ENCODE measurements around the gene PIP4K2B.

Gene PIP4K2B

DNA sequence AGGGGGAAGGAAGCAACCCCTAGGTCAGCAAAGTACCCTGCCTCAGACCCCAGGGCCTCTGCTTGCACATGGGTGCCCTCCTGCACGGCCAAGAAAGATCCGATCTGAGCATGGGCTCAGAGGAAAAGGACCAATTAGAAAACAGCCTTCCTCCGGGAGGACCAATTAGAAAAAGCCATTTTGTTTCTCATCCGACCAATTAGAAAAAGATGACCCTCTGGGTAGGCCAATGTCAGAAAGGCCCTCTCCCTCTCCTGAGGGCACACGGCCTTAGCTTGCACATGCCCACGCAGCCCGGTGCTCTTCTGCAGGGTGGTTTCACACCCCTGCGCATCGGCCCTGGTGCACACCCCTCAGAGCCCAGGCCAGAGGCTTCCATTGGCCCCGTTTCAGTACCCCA lies 74.3 kb downstream of the PIP4K2B start:
- no peak overlapping the region for H3K18ac ChIP-seq (ENCODE audit: low read depth in 1 of 2, low read length in 2 of 2)
- H2AFZ ChIP-seq (ENCODE audit: low read depth, low read length): no peak overlapping the region
- no peak overlapping the region for H3K4me2 ChIP-seq (ENCODE audit: low read length, poor library complexity, severe bottlenecking)
- H3K4me3 ChIP-seq (ENCODE audit: insufficient read depth in 1 of 2, low read depth in 1 of 2, low read length in 2 of 2): no peak overlapping the region
- no peak overlapping the region for H4K8ac ChIP-seq (ENCODE audit: low read length)
- H2BK5ac ChIP-seq (ENCODE audit: low read depth, low read length, poor library complexity, severe bottlenecking): no peak overlapping the region
- H3K9ac ChIP-seq (ENCODE audit: low read length): no peak overlapping the region
- H3K79me1 ChIP-seq (replicated peaks; ENCODE audit: low read length, poor library complexity, severe bottlenecking): peaks cover 1% of the 10 kb centered on the region
- no peak overlapping the region for H3K23ac ChIP-seq (ENCODE audit: low read length in 2 of 2)
- no peak overlapping the region for H3K27ac ChIP-seq (ENCODE audit: low read length, poor library complexity, severe bottlenecking)
- DNase-seq: no peak
- H2AK5ac ChIP-seq (ENCODE audit: low read length, severe bottlenecking): no peak overlapping the region
- 88% methylated on average over 10 of the region's 10 CpGs for WGBS
- H3K14ac ChIP-seq (ENCODE audit: low read length in 2 of 2): no peak overlapping the region
- H2BK12ac ChIP-seq (ENCODE audit: low read length in 2 of 2): no peak overlapping the region
- no peak overlapping the region for H2BK15ac ChIP-seq (ENCODE audit: low read depth, poor library complexity, severe bottlenecking)
- no peaks in the 10 kb centered on the region for H3K27me3 ChIP-seq (ENCODE audit: control insufficient read depth in 1 of 2, insufficient read depth in 1 of 2, low read length in 2 of 2)
- H2BK120ac ChIP-seq (ENCODE audit: low read depth, low read length): no peak overlapping the region
- no peak overlapping the region for H3K4ac ChIP-seq (ENCODE audit: low read depth in 1 of 2, low read length in 2 of 2)
- H3K9me3 ChIP-seq (ENCODE audit: control insufficient read depth, low read length): no peaks in the 10 kb centered on the region
- peaks cover 38 to 46% of the 10 kb centered on the region in 2 experiments for H3K36me3 ChIP-seq (ENCODE audit: control insufficient read depth in 1 of 2, insufficient read depth in 2 of 2, low read depth in 1 of 2, low read length in 2 of 2)
- H3K4me1 ChIP-seq (ENCODE audit: control insufficient read depth, insufficient read depth, low read depth, low read length): peaks cover 15% of the 10 kb centered on the region
- no peak overlapping the region for H4K91ac ChIP-seq (ENCODE audit: low read length)

- Histone ChIP-seq H3K9me3 (ENCODE audit: control insufficient read depth, low read length) (no peaks in the 10 kb centered on the region), H3K27ac (ENCODE audit: low read length, poor library complexity, severe bottlenecking) (no peak overlapping the region), H3K79me1 (replicated peaks; ENCODE audit: low read length, poor library complexity, severe bottlenecking) (peaks cover 1% of the 10 kb centered on the region), H3K4me1 (ENCODE audit: control insufficient read depth, insufficient read depth, low read depth, low read length) (peaks cover 11% of the 10 kb centered on the region), H3K4ac (ENCODE audit: low read depth in 1 of 2, low read length in 2 of 2) (no peak overlapping the region), H4K8ac (ENCODE audit: low read length) (no peak overlapping the region), H3K4me2 (ENCODE audit: low read length, poor library complexity, severe bottlenecking) (no peak overlapping the region), H3K23ac (ENCODE audit: low read length in 2 of 2) (peak overlapping the region in 1 of 2 experiments; percentile 67), H3K9ac (ENCODE audit: low read length) (no peak overlapping the region), H3K36me3 (ENCODE audit: control insufficient read depth in 1 of 2, insufficient read depth in 2 of 2, low read depth in 1 of 2, low read length in 2 of 2) (peaks cover 38 to 52% of the 10 kb centered on the region in 2 experiments), H2BK120ac (ENCODE audit: low read depth, low read length) (no peak overlapping the region), H2BK12ac (ENCODE audit: low read length in 2 of 2) (no peak overlapping the region), H2BK15ac (ENCODE audit: low read depth, poor library complexity, severe bottlenecking) (no peak overlapping the region), H4K91ac (ENCODE audit: low read length) (no peak overlapping the region), H3K27me3 (ENCODE audit: control insufficient read depth in 1 of 2, insufficient read depth in 1 of 2, low read length in 2 of 2) (no peaks in the 10 kb centered on the region), H2AK5ac (ENCODE audit: low read length, severe bottlenecking) (no peak overlapping the region), H3K18ac (ENCODE audit: low read depth in 1 of 2, low read length in 2 of 2) (no peak overlapping the region), H3K4me3 (ENCODE audit: insufficient read depth in 1 of 2, low read depth in 1 of 2, low read length in 2 of 2) (no peak overlapping the region), H2BK5ac (ENCODE audit: low read depth, low read length, poor library complexity, severe bottlenecking) (no peak overlapping the region), H3K14ac (ENCODE audit: low read length in 2 of 2) (no peak overlapping the region), H2AFZ (ENCODE audit: low read depth, low read length) (no peak overlapping the region)
- WGBS: 95% methylated on average over 14 of the region's 16 CpGs
- no peak for DNase-seq
These were observed 74.9 kb downstream of the PIP4K2B start for GRCh38 chr17:38724337-38724988.

DNA sequence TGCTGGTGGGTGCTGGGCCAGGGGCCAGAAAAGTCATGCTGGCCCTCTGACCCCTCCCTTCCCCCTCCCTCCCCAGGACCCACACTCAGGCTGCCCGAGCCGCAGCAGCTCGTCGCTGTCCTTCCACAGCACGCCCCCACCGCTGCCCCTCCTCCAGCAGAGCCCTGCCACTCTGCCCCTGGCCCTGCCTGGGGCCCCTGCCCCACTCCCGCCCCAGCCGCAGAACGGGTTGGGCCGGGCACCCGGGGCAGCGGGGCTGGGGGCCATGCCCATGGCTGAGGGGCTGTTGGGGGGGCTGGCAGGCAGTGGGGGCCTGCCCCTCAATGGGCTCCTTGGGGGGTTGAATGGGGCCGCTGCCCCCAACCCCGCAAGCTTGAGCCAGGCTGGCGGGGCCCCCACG lies 77.6 kb downstream of the PIP4K2B start:
- Histone ChIP-seq H4K91ac (ENCODE audit: low read length) (no peak overlapping the region), H3K4me3 (ENCODE audit: insufficient read depth in 1 of 2, low read depth in 1 of 2, low read length in 2 of 2) (no peak overlapping the region), H2BK15ac (ENCODE audit: low read depth, poor library complexity, severe bottlenecking) (no peak overlapping the region), H3K27ac (ENCODE audit: low read length, poor library complexity, severe bottlenecking) (no peak overlapping the region), H4K8ac (ENCODE audit: low read length) (no peak overlapping the region), H3K14ac (ENCODE audit: low read length in 2 of 2) (no peak overlapping the region), H3K79me1 (replicated peaks; ENCODE audit: low read length, poor library complexity, severe bottlenecking) (peaks cover 1% of the 10 kb centered on the region), H2AFZ (ENCODE audit: low read depth, low read length) (no peak overlapping the region), H3K4me1 (ENCODE audit: control insufficient read depth, insufficient read depth, low read depth, low read length) (peaks cover 8% of the 10 kb centered on the region), H3K4me2 (ENCODE audit: low read length, poor library complexity, severe bottlenecking) (no peak overlapping the region), H3K23ac (ENCODE audit: low read length in 2 of 2) (no peak overlapping the region), H2BK12ac (ENCODE audit: low read length in 2 of 2) (no peak overlapping the region), H2AK5ac (ENCODE audit: low read length, severe bottlenecking) (no peak overlapping the region), H3K9me3 (ENCODE audit: control insufficient read depth, low read length) (no peaks in the 10 kb centered on the region), H3K36me3 (ENCODE audit: control insufficient read depth in 1 of 2, insufficient read depth in 2 of 2, low read depth in 1 of 2, low read length in 2 of 2) (peaks cover 60 to 68% of the 10 kb centered on the region in 2 experiments), H2BK5ac (ENCODE audit: low read depth, low read length, poor library complexity, severe bottlenecking) (no peak overlapping the region), H3K18ac (ENCODE audit: low read depth in 1 of 2, low read length in 2 of 2) (no peak overlapping the region), H2BK120ac (ENCODE audit: low read depth, low read length) (no peak overlapping the region), H3K27me3 (ENCODE audit: control insufficient read depth in 1 of 2, insufficient read depth in 1 of 2, low read length in 2 of 2) (no peaks in the 10 kb centered on the region), H3K4ac (ENCODE audit: low read depth in 1 of 2, low read length in 2 of 2) (no peak overlapping the region), H3K9ac (ENCODE audit: low read length) (no peak overlapping the region)
- no peak for DNase-seq
- 95% methylated on average over 12 of the region's 16 CpGs for WGBS

DNA sequence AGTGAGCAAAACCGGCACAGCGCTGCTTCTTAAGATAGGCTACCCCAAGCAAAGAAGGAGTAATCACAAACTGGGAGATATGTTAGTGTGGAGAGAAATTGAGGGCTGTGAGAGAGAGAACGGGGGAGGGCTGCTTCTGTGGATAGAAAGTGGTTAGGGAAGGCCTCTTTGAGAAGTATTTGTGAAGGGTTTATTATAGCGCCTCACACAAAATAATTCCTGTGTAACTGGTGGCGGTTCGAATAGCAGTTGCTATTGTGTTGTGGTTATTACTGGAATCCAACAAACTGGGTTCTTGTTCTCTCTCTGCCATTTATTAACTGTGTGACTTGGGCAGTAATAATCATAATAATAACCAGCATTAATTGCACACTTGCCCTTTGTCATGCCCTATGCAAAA lies 78.4 kb downstream of the PIP4K2B start:
- H3K4me1 ChIP-seq (ENCODE audit: control insufficient read depth, insufficient read depth, low read depth, low read length): peaks cover 8% of the 10 kb centered on the region
- no peak overlapping the region for H2BK12ac ChIP-seq (ENCODE audit: low read length in 2 of 2)
- no peak overlapping the region for H4K8ac ChIP-seq (ENCODE audit: low read length)
- no peak overlapping the region for H2BK15ac ChIP-seq (ENCODE audit: low read depth, poor library complexity, severe bottlenecking)
- no peak overlapping the region for H3K4me3 ChIP-seq (ENCODE audit: insufficient read depth in 1 of 2, low read depth in 1 of 2, low read length in 2 of 2)
- no peak overlapping the region for H3K14ac ChIP-seq (ENCODE audit: low read length in 2 of 2)
- no peak overlapping the region for H2AK5ac ChIP-seq (ENCODE audit: low read length, severe bottlenecking)
- no peaks in the 10 kb centered on the region for H3K27me3 ChIP-seq (ENCODE audit: control insufficient read depth in 1 of 2, insufficient read depth in 1 of 2, low read length in 2 of 2)
- DNase-seq: no peak
- H3K27ac ChIP-seq (ENCODE audit: low read length, poor library complexity, severe bottlenecking): no peak overlapping the region
- H3K18ac ChIP-seq (ENCODE audit: low read depth in 1 of 2, low read length in 2 of 2): no peak overlapping the region
- H3K23ac ChIP-seq (ENCODE audit: low read length in 2 of 2): no peak overlapping the region
- no peak overlapping the region for H3K4ac ChIP-seq (ENCODE audit: low read depth in 1 of 2, low read length in 2 of 2)
- peaks cover 1% of the 10 kb centered on the region for H3K79me1 ChIP-seq (replicated peaks; ENCODE audit: low read length, poor library complexity, severe bottlenecking)
- no peak overlapping the region for H2BK5ac ChIP-seq (ENCODE audit: low read depth, low read length, poor library complexity, severe bottlenecking)
- no peak overlapping the region for H2AFZ ChIP-seq (ENCODE audit: low read depth, low read length)
- H3K9ac ChIP-seq (ENCODE audit: low read length): no peak overlapping the region
- no peaks in the 10 kb centered on the region for H3K9me3 ChIP-seq (ENCODE audit: control insufficient read depth, low read length)
- H4K91ac ChIP-seq (ENCODE audit: low read length): no peak overlapping the region
- peaks cover 68 to 76% of the 10 kb centered on the region in 2 experiments for H3K36me3 ChIP-seq (ENCODE audit: control insufficient read depth in 1 of 2, insufficient read depth in 2 of 2, low read depth in 1 of 2, low read length in 2 of 2)
- 99% methylated on average over 4 of the region's 6 CpGs for WGBS
- H3K4me2 ChIP-seq (ENCODE audit: low read length, poor library complexity, severe bottlenecking): no peak overlapping the region
- no peak overlapping the region for H2BK120ac ChIP-seq (ENCODE audit: low read depth, low read length)

Data from mesenchymal stem cell (in vitro differentiated cells and primary cell).